ENCODE measurements around the gene SERPINH1. TPM values are rescaled to one million over a fixed set of nuclear protein-coding genes. Genes with fewer than 3 reads are reported as not detected.

The SERPINH1 gene
- total RNA-seq, 1 experiment from 2014 or later = 89.8 TPM

GRCh38 chr11:75539459-75540334 lies 22.4 kb upstream of the SERPINH1 start:
- POLR2A ChIA-PET = interaction anchor here (0.6 kb wide), 2 partner anchors 10 to 44 kb away, joined by 3 read pairs; no protein-coding TSS in a partner anchor
- no peak overlapping the region for H3K4me3 ChIP-seq (ENCODE audit: low read depth in 2 of 2, low read length in 2 of 2)
- in situ Hi-C loops (cut with HindIII; ENCODE audit: low pct_unique_long_range_greater_than_20kb, low sequenced_read_pairs) (no loop called here), intact Hi-C loops (cut with micrococcal nuclease; ENCODE audit: unreplicated experiment) (loop anchor here (5.0 kb wide), 1 partner anchor 328 kb away; no protein-coding TSS in a partner anchor)
- no peaks in the 10 kb centered on the region for H3K36me3 ChIP-seq (ENCODE audit: control insufficient read depth, insufficient read depth, low read length)
- DNase-seq (ENCODE audit: low read depth, low spot score) = no peak
- H3K27me3 ChIP-seq (ENCODE audit: control insufficient read depth, insufficient read depth, low read length) = no peaks in the 10 kb centered on the region
- TF ChIP-seq SIN3A (IDR thresholded peaks at IDR 0.05; ENCODE audit: borderline replicate concordance, insufficient read depth, low read depth, low read length) (no peak), REST (IDR thresholded peaks at IDR 0.05; ENCODE audit: insufficient read depth in 1 of 2, low read depth in 2 of 2, low read length in 1 of 2) (no peak), TCF7L2 (IDR thresholded peaks at IDR 0.05; ENCODE audit: low read depth, low read length) (no peak), CTCF (IDR thresholded peaks at IDR 0.05) (no peak), POLR2AphosphoS5 (IDR thresholded peaks at IDR 0.05; ENCODE audit: low read depth, low read length) (no peak)
- peaks cover 10% of the 10 kb centered on the region for H3K4me1 ChIP-seq (ENCODE audit: control insufficient read depth, insufficient read depth, low read length)
- no peak overlapping the region for H3K27ac ChIP-seq (ENCODE audit: low read length)
- CTCF ChIA-PET = no interaction called here
- H3K9me3 ChIP-seq (ENCODE audit: control insufficient read depth, insufficient read depth, low read depth, low read length) = no peaks in the 10 kb centered on the region
- no peak for ATAC-seq
- BruUV-seq (replicated peaks) = no TSS peak

- no peak overlapping the region for H3K27ac ChIP-seq (ENCODE audit: low read length)
- H3K27me3 ChIP-seq (ENCODE audit: control insufficient read depth, insufficient read depth, low read length) = no peaks in the 10 kb centered on the region
- ChIA-PET POLR2A (interaction anchor here (0.7 kb wide), 1 partner anchor 56 kb away, joined by 8 read pairs; no protein-coding TSS in a partner anchor), CTCF (interaction anchor here (0.7 kb wide), 3 partner anchors 18 to 653 kb away, joined by 6 to 10 read pairs (median 7); no protein-coding TSS in a partner anchor)
- no peaks in the 10 kb centered on the region for H3K9me3 ChIP-seq (ENCODE audit: control insufficient read depth, insufficient read depth, low read depth, low read length)
- no peaks in the 10 kb centered on the region for H3K36me3 ChIP-seq (ENCODE audit: control insufficient read depth, insufficient read depth, low read length)
- BruUV-seq (replicated peaks) = no TSS peak
- ATAC-seq (no peak), DNase-seq (ENCODE audit: low read depth, low spot score) (no peak)
- no peak overlapping the region for H3K4me3 ChIP-seq (ENCODE audit: low read depth in 2 of 2, low read length in 2 of 2)
- in situ Hi-C loops (cut with HindIII; ENCODE audit: low pct_unique_long_range_greater_than_20kb, low sequenced_read_pairs) (no loop called here), intact Hi-C loops (cut with micrococcal nuclease; ENCODE audit: unreplicated experiment) (loop anchor here (5.0 kb wide), 1 partner anchor 326 kb away; no protein-coding TSS in a partner anchor)
- H3K4me1 ChIP-seq (ENCODE audit: control insufficient read depth, insufficient read depth, low read length) = peaks cover 9% of the 10 kb centered on the region
- TF ChIP-seq POLR2AphosphoS5 (IDR thresholded peaks at IDR 0.05; ENCODE audit: low read depth, low read length) = no peak
- TF ChIP-seq SIN3A (IDR thresholded peaks at IDR 0.05; ENCODE audit: borderline replicate concordance, insufficient read depth, low read depth, low read length) = no peak
- no peak for TF ChIP-seq TCF7L2 (IDR thresholded peaks at IDR 0.05; ENCODE audit: low read depth, low read length)
- TF ChIP-seq REST (IDR thresholded peaks at IDR 0.05; ENCODE audit: insufficient read depth in 1 of 2, low read depth in 2 of 2, low read length in 1 of 2) = no peak
- no peak for TF ChIP-seq CTCF (IDR thresholded peaks at IDR 0.05)
Observed at GRCh38 chr11:75541193-75542087, 20.6 kb upstream of the SERPINH1 start.
